Smooth muscle cell (in vitro differentiated cells): ENCODE results near the gene ADAMTS2. TPM values are rescaled to one million over a fixed set of nuclear protein-coding genes. Genes with fewer than 3 reads are reported as not detected.

ENCODE experiments used
- DNase-seq: peaks from one replicate; lab custom pipeline; 2025; ENCODE audit not compliant: unreplicated experiment; lab: John Stamatoyannopoulos, UW
- H2AFZ ChIP-seq: fragments of 200-600 bp; sonication (generic); 2 replicates; pipeline ENCODE4 v1.6.0; 2016; ENCODE audit warnings: antibody characterized with exemption, low read depth, mild to moderate bottlenecking
- H3F3A ChIP-seq: fragments of 200-600 bp; sonication (generic); 2 replicates; pipeline ENCODE4 v1.6.0; 2017; ENCODE audit warnings: antibody characterized with exemption, low read depth
- H3K27ac ChIP-seq: fragments of 200-600 bp; sonication (generic); 2 replicates; pipeline ENCODE4 v1.5.1; 2016; ENCODE audit warnings: low read depth, mild to moderate bottlenecking
- H3K27me3 ChIP-seq: fragments of 200-600 bp; sonication (generic); 2 replicates; pipeline ENCODE4 v1.6.1; 2016; ENCODE audit warnings: low read depth, mild to moderate bottlenecking
- H3K36me3 ChIP-seq: fragments of 200-600 bp; sonication (generic); 2 replicates; pipeline ENCODE4 v1.5.1; 2016; ENCODE audit warnings: low read depth
- H3K4me1 ChIP-seq: fragments of 200-600 bp; sonication (generic); 2 replicates; pipeline ENCODE4 v1.5.1; 2016; ENCODE audit warnings: low read depth
- H3K4me2 ChIP-seq: fragments of 200-600 bp; sonication (generic); 2 replicates; pipeline ENCODE4 v1.6.0; 2016; ENCODE audit warnings: mild to moderate bottlenecking
- H3K4me3 ChIP-seq: fragments of 200-600 bp; sonication (generic); 2 replicates; pipeline ENCODE4 v1.5.1; 2016; ENCODE audit warnings: mild to moderate bottlenecking
- H3K79me2 ChIP-seq: fragments of 200-600 bp; sonication (generic); 2 replicates; pipeline ENCODE4 v1.6.0; 2016; ENCODE audit warnings: low read depth, mild to moderate bottlenecking
- H3K9ac ChIP-seq: fragments of 200-600 bp; sonication (generic); 2 replicates; pipeline ENCODE4 v1.6.0; 2016; ENCODE audit warnings: low read depth
- H3K9me3 ChIP-seq: fragments of 200-600 bp; sonication (generic); replicated peaks from 2 replicates; pipeline ENCODE4 v1.5.1; 2016; ENCODE audit warnings: low read depth
- H4K20me1 ChIP-seq: fragments of 200-600 bp; sonication (generic); 2 replicates; pipeline ENCODE4 v1.6.0; 2016; ENCODE audit warnings: low read depth
- WGBS: methylation state at CpG from one replicate; pipeline ENCODE4 v1.1.7; 2016; ENCODE audit warnings: low lambda C conversion rate; 5-methylcytosine and 5-hydroxymethylcytosine counted together
- polyA plus RNA-seq: library from polyadenylated mRNA; unstranded; fragments of >200 nt; fragmentation: Nextera tagmentation; extraction: Ambion mirVana; gene quantifications from 2 replicates; pipeline ENCODE4 v1.2.1, GENCODE V29; 2016
- total RNA-seq: library from RNA; depleted of rRNA; stranded (reverse); fragments of >200 nt; gene quantifications from 2 replicates; pipeline ENCODE4 v1.2.3, GENCODE V29; 2014
- TF ChIP-seq, protein P1 (sequence below): fragments of 200-600 bp; sonication (generic); IDR thresholded peaks from 2 replicates; pipeline ENCODE4 v1.5.1; 2017; ENCODE audit warnings: borderline replicate concordance, mild to moderate bottlenecking, antibody characterized with exemption; ENCODE audit not compliant: insufficient read depth, poor library complexity, severe bottlenecking

ADAMTS2 gene
- total and polyA plus RNA-seq, 2 experiments from 2014 or later, result 22.8 to 37.5 TPM

DNA sequence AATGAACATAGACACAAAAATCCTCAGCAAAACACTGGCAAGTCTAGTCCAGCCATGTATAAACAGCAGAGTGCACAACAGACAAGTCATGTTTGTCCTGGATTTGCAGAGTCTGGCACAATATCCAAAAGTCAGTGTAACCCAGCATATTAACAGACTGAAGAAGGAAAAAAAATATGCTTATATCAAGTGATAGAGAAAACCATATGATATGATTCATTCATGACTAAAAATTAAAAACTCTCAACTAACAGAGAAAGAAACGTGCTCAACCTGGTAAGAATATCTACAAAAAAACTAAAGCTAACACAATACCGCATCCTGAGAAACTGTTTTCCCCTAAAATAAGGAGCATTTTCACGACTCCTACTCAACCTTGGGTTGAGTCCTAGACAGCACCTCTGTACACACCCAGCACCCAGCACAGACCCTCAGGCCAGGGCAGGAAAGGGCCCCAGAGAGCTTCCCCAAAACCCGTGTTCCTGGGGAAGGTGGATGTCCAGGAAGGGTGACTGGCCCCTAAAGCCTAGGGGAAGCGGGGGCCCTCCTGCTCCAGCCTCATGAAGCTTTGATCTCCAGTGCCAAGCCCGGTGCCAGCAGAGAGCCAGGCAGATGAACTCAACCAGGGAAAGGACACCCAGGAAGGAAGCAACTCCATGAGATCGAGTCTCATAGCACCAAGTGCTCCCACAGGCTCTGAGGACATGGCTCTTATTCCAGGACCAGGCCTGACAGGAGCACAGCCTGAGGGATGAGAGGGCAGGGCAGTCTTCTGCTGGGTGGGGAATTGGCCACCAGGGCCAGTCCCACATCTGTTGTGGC lies 38.9 kb downstream of the ADAMTS2 start:
- Histone ChIP-seq H3K9me3 (peaks cover 4% of the 10 kb centered on the region), H2AFZ (no peak overlapping the region), H3K36me3 (no peaks in the 10 kb centered on the region), H3K79me2 (no peaks in the 10 kb centered on the region), H3K27me3 (no peaks in the 10 kb centered on the region), H3K27ac (no peak overlapping the region), H4K20me1 (no peaks in the 10 kb centered on the region), H3K4me3 (no peak overlapping the region), H3F3A (no peaks in the 10 kb centered on the region), H3K9ac (no peak overlapping the region), H3K4me1 (no peaks in the 10 kb centered on the region), H3K4me2 (no peak overlapping the region)
- 92% methylated on average over 7 of the region's 7 CpGs for WGBS
- DNase-seq, result no peak
- TF ChIP-seq, protein P1, sequence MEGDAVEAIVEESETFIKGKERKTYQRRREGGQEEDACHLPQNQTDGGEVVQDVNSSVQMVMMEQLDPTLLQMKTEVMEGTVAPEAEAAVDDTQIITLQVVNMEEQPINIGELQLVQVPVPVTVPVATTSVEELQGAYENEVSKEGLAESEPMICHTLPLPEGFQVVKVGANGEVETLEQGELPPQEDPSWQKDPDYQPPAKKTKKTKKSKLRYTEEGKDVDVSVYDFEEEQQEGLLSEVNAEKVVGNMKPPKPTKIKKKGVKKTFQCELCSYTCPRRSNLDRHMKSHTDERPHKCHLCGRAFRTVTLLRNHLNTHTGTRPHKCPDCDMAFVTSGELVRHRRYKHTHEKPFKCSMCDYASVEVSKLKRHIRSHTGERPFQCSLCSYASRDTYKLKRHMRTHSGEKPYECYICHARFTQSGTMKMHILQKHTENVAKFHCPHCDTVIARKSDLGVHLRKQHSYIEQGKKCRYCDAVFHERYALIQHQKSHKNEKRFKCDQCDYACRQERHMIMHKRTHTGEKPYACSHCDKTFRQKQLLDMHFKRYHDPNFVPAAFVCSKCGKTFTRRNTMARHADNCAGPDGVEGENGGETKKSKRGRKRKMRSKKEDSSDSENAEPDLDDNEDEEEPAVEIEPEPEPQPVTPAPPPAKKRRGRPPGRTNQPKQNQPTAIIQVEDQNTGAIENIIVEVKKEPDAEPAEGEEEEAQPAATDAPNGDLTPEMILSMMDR, result no peak

DNA sequence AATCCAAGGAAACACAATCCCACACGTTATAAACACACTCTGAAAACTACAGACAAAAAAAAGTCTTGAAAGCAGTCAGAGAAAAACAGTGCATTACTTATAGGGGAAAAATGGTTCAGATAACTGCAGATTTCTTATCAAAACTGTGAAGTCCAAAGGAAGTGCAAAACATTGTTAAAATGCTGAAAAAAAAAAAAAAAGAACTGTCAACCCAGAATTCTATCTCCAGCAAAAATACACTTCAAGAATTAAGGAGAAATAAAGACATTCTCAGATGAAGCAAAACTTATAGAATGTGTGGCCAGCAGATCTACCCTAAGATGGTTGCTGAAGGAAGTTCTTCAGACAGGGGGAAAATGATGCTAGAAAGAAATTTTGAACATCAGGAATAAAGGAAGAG lies 40.4 kb downstream of the ADAMTS2 start:
- Histone ChIP-seq H3K27me3 (no peaks in the 10 kb centered on the region), H3K4me3 (no peak overlapping the region), H3K4me2 (no peak overlapping the region), H3F3A (no peaks in the 10 kb centered on the region), H3K79me2 (no peaks in the 10 kb centered on the region), H4K20me1 (no peaks in the 10 kb centered on the region), H3K9me3 (peaks cover 4% of the 10 kb centered on the region), H3K27ac (peak overlapping the region; percentile 9), H3K9ac (no peak overlapping the region), H3K36me3 (no peaks in the 10 kb centered on the region), H2AFZ (no peak overlapping the region), H3K4me1 (no peaks in the 10 kb centered on the region)
- TF ChIP-seq, protein P1, result no peak
- WGBS, result 65% methylated on average over 1 of the region's 1 CpG
- no peak for DNase-seq

DNA sequence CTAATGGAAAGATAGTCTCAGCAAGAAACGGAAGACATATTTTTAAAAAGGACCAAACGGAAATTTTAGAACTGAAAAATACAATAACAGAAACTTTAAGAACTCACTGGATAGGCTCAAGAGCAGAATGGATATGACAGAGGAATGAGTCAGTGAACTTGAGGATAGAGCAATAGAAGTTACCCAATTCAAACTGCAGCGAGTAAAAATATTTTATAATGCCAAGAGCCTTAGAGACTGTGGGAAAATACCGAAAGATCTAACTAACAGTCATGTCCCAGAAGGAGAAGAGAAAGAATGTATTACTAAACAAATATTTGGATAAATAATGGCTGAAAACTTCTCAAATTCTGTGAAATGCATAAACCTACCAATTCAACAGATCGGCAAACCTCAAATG lies 40.8 kb downstream of the ADAMTS2 start:
- TF ChIP-seq, protein P1, result no peak
- Histone ChIP-seq H3K9me3 (peaks cover 4% of the 10 kb centered on the region), H3F3A (no peaks in the 10 kb centered on the region), H3K79me2 (no peaks in the 10 kb centered on the region), H3K27me3 (no peaks in the 10 kb centered on the region), H3K4me3 (no peak overlapping the region), H3K4me1 (no peaks in the 10 kb centered on the region), H3K4me2 (no peak overlapping the region), H3K36me3 (no peaks in the 10 kb centered on the region), H3K9ac (no peak overlapping the region), H4K20me1 (no peaks in the 10 kb centered on the region), H3K27ac (peak overlapping the region; percentile 9), H2AFZ (no peak overlapping the region)
- no peak for DNase-seq
- WGBS, result 69% methylated on average over 5 of the region's 5 CpGs
